ENCODE results near the gene EFCAB14. TPM values are rescaled to one million over a fixed set of nuclear protein-coding genes. Genes with fewer than 3 reads are reported as not detected.

The EFCAB14 gene
- total and polyA plus RNA-seq, 9 of the 15 experiments (the other 6 are each of a cell fraction or from before 2014, with no cell fraction given): 7.3 to 49.0 (median 37.3) TPM

DNA sequence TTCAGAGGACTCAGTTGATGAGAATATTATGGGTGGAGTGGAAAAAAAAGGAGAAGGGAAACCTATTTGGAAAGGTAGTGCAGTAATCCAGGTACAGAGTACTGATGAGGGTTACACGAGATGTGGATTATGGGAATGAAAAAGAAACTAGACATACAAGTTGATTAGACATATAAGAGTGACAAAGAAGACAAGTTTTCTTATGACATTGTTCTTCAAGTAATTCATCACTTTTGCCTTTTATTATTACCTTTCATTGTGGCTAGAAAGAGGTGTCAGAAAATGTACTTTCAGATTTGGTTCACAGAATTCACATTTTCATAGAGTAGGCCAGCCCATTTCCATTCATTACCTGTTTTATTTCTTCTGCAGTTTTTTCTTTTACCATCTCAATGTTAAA is 61.1 kb downstream of the EFCAB14 start:
- WGBS (ENCODE audit: insufficient coverage, low coverage, missing lambda C conversion rate): 79% methylated on average over 1 of the region's 1 CpG
- ATAC-seq: no peak
- TF ChIP-seq ESRRB (CRISPR knock-in tag; IDR thresholded peaks at IDR 0.05; ENCODE audit: borderline replicate concordance) (no peak), ZNF551 (CRISPR knock-in tag; IDR thresholded peaks at IDR 0.05) (no peak), MCM3 (IDR thresholded peaks at IDR 0.05) (no peak), XRCC4 (IDR thresholded peaks at IDR 0.05; ENCODE audit: extremely low read depth, insufficient read depth, insufficient read length) (no peak), SIX5 (IDR thresholded peaks at IDR 0.05; ENCODE audit: borderline replicate concordance in 1 of 2, insufficient read depth in 1 of 2, low read depth in 1 of 2, low read length in 2 of 2) (no peak), TEAD2 (tag; IDR thresholded peaks at IDR 0.05) (no peak), ARNT (IDR thresholded peaks at IDR 0.05) (no peak), BCOR (IDR thresholded peaks at IDR 0.05) (no peak), RHOXF2B (CRISPR knock-in tag; conservative IDR thresholded peaks at IDR 0.05) (no peak), NCOA6 (IDR thresholded peaks at IDR 0.05) (no peak), PML (IDR thresholded peaks at IDR 0.05; ENCODE audit: low read length) (no peak), HDAC3 (IDR thresholded peaks at IDR 0.05; ENCODE audit: borderline replicate concordance, partially characterized antibody) (no peak), ZNF408 (CRISPR knock-in tag; IDR thresholded peaks at IDR 0.05; ENCODE audit: low read depth) (no peak)
- TF ChIP-seq, protein P1, sequence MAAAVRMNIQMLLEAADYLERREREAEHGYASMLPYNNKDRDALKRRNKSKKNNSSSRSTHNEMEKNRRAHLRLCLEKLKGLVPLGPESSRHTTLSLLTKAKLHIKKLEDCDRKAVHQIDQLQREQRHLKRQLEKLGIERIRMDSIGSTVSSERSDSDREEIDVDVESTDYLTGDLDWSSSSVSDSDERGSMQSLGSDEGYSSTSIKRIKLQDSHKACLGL (CRISPR knock-in tag; IDR thresholded peaks at IDR 0.05; ENCODE audit: borderline replicate concordance, poor library complexity, severe bottlenecking): no peak
- TF ChIP-seq, protein P2, sequence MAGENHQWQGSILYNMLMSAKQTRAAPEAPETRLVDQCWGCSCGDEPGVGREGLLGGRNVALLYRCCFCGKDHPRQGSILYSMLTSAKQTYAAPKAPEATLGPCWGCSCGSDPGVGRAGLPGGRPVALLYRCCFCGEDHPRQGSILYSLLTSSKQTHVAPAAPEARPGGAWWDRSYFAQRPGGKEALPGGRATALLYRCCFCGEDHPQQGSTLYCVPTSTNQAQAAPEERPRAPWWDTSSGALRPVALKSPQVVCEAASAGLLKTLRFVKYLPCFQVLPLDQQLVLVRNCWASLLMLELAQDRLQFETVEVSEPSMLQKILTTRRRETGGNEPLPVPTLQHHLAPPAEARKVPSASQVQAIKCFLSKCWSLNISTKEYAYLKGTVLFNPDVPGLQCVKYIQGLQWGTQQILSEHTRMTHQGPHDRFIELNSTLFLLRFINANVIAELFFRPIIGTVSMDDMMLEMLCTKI (IDR thresholded peaks at IDR 0.05; ENCODE audit: partially characterized antibody): no peak
- TF ChIP-seq, protein P3, sequence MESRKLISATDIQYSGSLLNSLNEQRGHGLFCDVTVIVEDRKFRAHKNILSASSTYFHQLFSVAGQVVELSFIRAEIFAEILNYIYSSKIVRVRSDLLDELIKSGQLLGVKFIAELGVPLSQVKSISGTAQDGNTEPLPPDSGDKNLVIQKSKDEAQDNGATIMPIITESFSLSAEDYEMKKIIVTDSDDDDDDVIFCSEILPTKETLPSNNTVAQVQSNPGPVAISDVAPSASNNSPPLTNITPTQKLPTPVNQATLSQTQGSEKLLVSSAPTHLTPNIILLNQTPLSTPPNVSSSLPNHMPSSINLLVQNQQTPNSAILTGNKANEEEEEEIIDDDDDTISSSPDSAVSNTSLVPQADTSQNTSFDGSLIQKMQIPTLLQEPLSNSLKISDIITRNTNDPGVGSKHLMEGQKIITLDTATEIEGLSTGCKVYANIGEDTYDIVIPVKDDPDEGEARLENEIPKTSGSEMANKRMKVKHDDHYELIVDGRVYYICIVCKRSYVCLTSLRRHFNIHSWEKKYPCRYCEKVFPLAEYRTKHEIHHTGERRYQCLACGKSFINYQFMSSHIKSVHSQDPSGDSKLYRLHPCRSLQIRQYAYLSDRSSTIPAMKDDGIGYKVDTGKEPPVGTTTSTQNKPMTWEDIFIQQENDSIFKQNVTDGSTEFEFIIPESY (CRISPR knock-in tag; IDR thresholded peaks at IDR 0.05): no peak
- Histone ChIP-seq H2AFZ (ENCODE audit: low read depth, low read length) (no peak overlapping the region), H3K27me3 (ENCODE audit: control insufficient read depth in 2 of 2, insufficient read depth in 2 of 2, low read length in 2 of 2) (no peaks in the 10 kb centered on the region), H3K9me1 (ENCODE audit: control insufficient read depth, insufficient read depth, low read length) (no peaks in the 10 kb centered on the region), H4K20me1 (replicated peaks; ENCODE audit: control insufficient read depth, insufficient read depth, low read length) (no peaks in the 10 kb centered on the region), H3K27ac (ENCODE audit: extremely low read depth, low read depth, low read length) (no peak overlapping the region), H3K4me2 (ENCODE audit: insufficient read depth, low read length) (no peak overlapping the region), H3K9ac (ENCODE audit: insufficient read depth in 1 of 2, low read depth in 2 of 2, low read length in 2 of 2) (no peak overlapping the region), H3K9me3 (replicated peaks; ENCODE audit: control insufficient read depth, insufficient read depth, low read depth, low read length) (no peaks in the 10 kb centered on the region), H3K36me3 (ENCODE audit: control insufficient read depth, insufficient read depth, low read length) (peaks cover 25% of the 10 kb centered on the region; the same call in 2 of the 3 replicates), H3K79me2 (ENCODE audit: control insufficient read depth, insufficient read depth, low read length) (no peaks in the 10 kb centered on the region), H3K4me3 (no peak overlapping the region), H3K4me1 (replicated peaks in 1 of 2; ENCODE audit: control insufficient read depth in 2 of 2, insufficient read depth in 2 of 2, low read length in 2 of 2) (no peaks in the 10 kb centered on the region)
- CTCF ChIA-PET (ENCODE audit: low intra/inter-chr PET ratio): no interaction called here
- POLR2A ChIA-PET: interaction anchor here (0.6 to 1.2 kb wide), 3 partner anchors 12 to 30 kb away, joined by 3 to 4 read pairs (median 3); no protein-coding TSS in a partner anchor
- no peak for DNase-seq (ENCODE audit: extremely low read depth in 1 of 4, low spot score in 3 of 4)
- BruUV-seq (replicated peaks): no TSS peak
- intact Hi-C loops (cut with micrococcal nuclease) (no loop called here), in situ Hi-C loops (cut with MboI) (no loop called here)
- FAIRE-seq: no peak

All from K562 (cell line).